ENCODE results near the gene PDE6A.

Gene PDE6A

DNA sequence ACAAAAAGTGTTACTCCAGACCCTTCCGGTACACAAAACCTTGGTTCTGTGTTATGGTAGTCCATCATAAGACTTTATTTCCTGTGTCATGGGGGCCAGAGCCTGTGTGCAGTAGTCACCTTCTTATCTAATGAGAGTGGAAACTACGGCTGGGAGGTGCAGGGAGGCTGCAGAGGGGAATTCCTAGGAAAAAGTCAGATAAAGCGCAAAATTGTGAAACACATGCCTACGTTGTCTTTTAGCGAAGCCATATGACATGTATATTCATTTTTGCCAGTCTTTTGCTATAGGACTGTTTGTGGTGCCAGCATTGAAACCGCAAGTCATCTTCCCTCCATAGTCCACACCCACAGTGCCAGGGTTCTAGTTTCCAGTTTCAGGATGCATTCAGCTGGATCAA, 133.7 kb downstream of the PDE6A start:
- no peak for DNase-seq (ENCODE audit: low read depth)

DNA sequence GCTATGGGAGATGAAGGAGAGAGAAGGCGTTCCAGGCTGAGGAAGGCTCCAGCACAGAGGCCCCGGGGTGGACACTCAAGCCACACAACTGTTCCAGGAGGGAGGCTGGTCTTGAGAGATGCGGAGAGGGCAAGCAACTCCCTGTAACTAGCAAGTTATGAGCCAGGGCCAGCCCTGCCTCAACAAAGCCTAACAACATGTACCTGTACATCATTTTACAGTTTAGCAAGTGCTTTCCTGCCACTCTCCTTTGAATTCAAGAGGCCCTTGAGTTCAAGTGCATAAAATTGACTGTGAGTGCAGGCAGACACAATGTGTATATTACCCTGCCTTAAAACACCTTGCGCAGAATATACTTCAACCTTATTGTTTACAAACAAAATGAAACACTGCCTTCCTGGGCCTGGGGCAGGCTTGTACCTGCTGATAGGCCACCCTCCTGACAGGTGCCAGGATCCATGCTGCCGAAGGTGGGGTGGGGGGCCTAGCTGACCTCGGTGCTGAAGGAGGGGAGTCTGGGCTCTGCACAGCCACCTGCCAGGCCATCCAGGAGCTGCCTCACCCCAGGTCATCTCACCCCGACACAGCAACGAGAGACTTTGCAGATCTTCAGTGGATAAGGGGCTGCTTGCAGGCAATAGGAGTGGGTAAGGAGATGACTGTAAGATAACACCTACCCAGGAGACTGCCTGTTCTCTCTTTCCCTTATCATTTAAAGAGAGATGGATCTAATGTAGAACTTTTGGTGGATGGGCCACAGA, 134.5 kb downstream of the PDE6A start:
- no peak for DNase-seq (ENCODE audit: low read depth)

GRCh38 chr5:149808264-149808982, 136.2 kb downstream of the PDE6A start:
- no peak for DNase-seq (ENCODE audit: low read depth)
